HepG2 (cell line): ENCODE measurements around the gene AMPH. TPM values are rescaled to one million over a fixed set of nuclear protein-coding genes. Genes with fewer than 3 reads are reported as not detected.

ENCODE experiments used
- ATAC-seq: fragments of 200-7000 bp; cut with Tn5 transposase; 3 replicates; pipeline ENCODE4 v1.9.1; 2020; ENCODE audit warnings: mild to moderate bottlenecking, moderate library complexity
- BruUV-seq: library from RNA; stranded (reverse); fragments of 400-500 nt; replicated peaks from 2 replicates; lab custom pipeline; 2021; lab: Mats Ljungman, UMichigan
- CTCF ChIA-PET: fragments of 300-600 bp; formaldehyde crosslinking; extraction: SDS; loops from one replicate; lab custom pipeline; 2021; ENCODE audit warnings: low total read pairs, inconsistent platforms, low intra/inter-chr PET ratio; lab: Yijun Ruan, JAX
- POLR2A ChIA-PET: fragments of 350-600 bp; sonication (Branson Sonifier 250); formaldehyde crosslinking; loops from one replicate; lab custom pipeline; 2020; ENCODE audit warnings: antibody characterized with exemption, inconsistent platforms; lab: Yijun Ruan, JAX
- DNase-seq: peaks from one replicate; pipeline ENCODE4 v3.0.0-alpha.2; 2015; ENCODE audit warnings: low spot score
- FAIRE-seq: peaks from 3 replicates; lab custom pipeline; 2011; peaks lifted over from hg19 to GRCh38; lab: Jason Lieb, UNC
- H2AFZ ChIP-seq: one replicate; pipeline ENCODE4 v1.6.1; 2011; ENCODE audit warnings: low read length, inconsistent platforms
- H3K27ac ChIP-seq: fragments of 300-600 bp; 3 replicates; pipeline ENCODE4 v1.8.0; 2011; ENCODE audit warnings: mixed run types, mild to moderate bottlenecking, mixed read lengths, low read length, inconsistent platforms; ENCODE audit not compliant: insufficient read depth; ENCODE audit errors: extremely low read length
- H3K27me3 ChIP-seq, 2 experiments: fragments of 200-600 bp in 1 of 2; 2 replicates in 1 of 2; 3 replicates in 1 of 2; pipeline versions ENCODE4 v1.6.0 to v1.8.0; 2011; ENCODE audit warnings: low read length in 2 of 2, mild to moderate bottlenecking in 2 of 2, moderate library complexity in 2 of 2, inconsistent platforms in 1 of 2; ENCODE audit not compliant: insufficient read depth in 2 of 2, control insufficient read depth in 1 of 2
- H3K36me3 ChIP-seq, 2 experiments: fragments of 200-600 bp in 1 of 2; replicated peaks in 1 of 2; 2 replicates in 1 of 2; 3 replicates in 1 of 2; pipeline versions ENCODE4 v1.5.1 to v1.8.0; 2011; ENCODE audit warnings: low read length in 2 of 2, inconsistent platforms in 1 of 2; ENCODE audit not compliant: insufficient read depth in 2 of 2, control insufficient read depth in 1 of 2
- H3K4me1 ChIP-seq: 2 replicates; pipeline ENCODE4 v1.5.1; 2012; ENCODE audit warnings: low read length, inconsistent platforms; ENCODE audit not compliant: insufficient read depth
- H3K4me2 ChIP-seq: 2 replicates; pipeline ENCODE4 v1.6.0; 2011; ENCODE audit warnings: low read depth, low read length, inconsistent platforms
- H3K4me3 ChIP-seq, 3 experiments: fragments of 200-600 bp in 1 of 3; sonication (generic), shearing (Covaris generic) in 1 of 3; replicated peaks in 1 of 3; 2 replicates each; pipeline ENCODE4 v1.5.1; 2011 to 2016; ENCODE audit warnings: low read length in 3 of 3, inconsistent platforms in 2 of 3, low read depth in 2 of 3, mild to moderate bottlenecking in 2 of 3, control low read depth in 1 of 3, mixed read lengths in 1 of 3; ENCODE audit not compliant: insufficient read depth in 1 of 3
- H3K79me2 ChIP-seq: one replicate; pipeline ENCODE4 v1.6.1; 2011; ENCODE audit warnings: low read length, inconsistent platforms; ENCODE audit not compliant: insufficient read depth
- H3K9ac ChIP-seq: 2 replicates; pipeline ENCODE4 v1.6.0; 2011; ENCODE audit warnings: mild to moderate bottlenecking, low read depth, low read length, inconsistent platforms; ENCODE audit not compliant: insufficient read depth
- H3K9me3 ChIP-seq: 2 replicates; pipeline ENCODE4 v1.5.1; 2012; ENCODE audit warnings: mild to moderate bottlenecking, low read length
- H4K20me1 ChIP-seq: 2 replicates; pipeline ENCODE4 v1.6.0; 2011; ENCODE audit warnings: inconsistent platforms, mild to moderate bottlenecking, low read length, moderate library complexity; ENCODE audit not compliant: insufficient read depth
- AHR ChIP-seq: IDR thresholded peaks from 2 replicates; pipeline ENCODE4 v1.6.1; 2018; ENCODE audit warnings: missing genetic modification reagents, missing compliant biosample characterization
- PRMT3 ChIP-seq: sonication (generic); formaldehyde crosslinking; IDR thresholded peaks from 2 replicates; pipeline ENCODE4 v1.8.1; 2022; ENCODE audit warnings: low read depth, mild to moderate bottlenecking, moderate library complexity, missing genetic modification reagents, borderline replicate concordance
- TMF1 ChIP-seq: sonication (generic); formaldehyde crosslinking; IDR thresholded peaks from 2 replicates; pipeline ENCODE4 v1.8.1; 2022; ENCODE audit warnings: low read depth, missing genetic modification reagents
- TP53 ChIP-seq: sonication (generic); formaldehyde crosslinking; conservative IDR thresholded peaks from 2 replicates; pipeline ENCODE4 v1.4.0; 2020; ENCODE audit warnings: missing genetic modification reagents
- ZBTB4 ChIP-seq: sonication (generic); formaldehyde crosslinking; IDR thresholded peaks from 2 replicates; pipeline ENCODE4 v1.4.0; 2020; ENCODE audit warnings: missing genetic modification reagents, mild to moderate bottlenecking, borderline replicate concordance
- ZFP82 ChIP-seq: sonication (generic); formaldehyde crosslinking; IDR thresholded peaks from 2 replicates; pipeline ENCODE4 v1.5.1; 2020; ENCODE audit warnings: mild to moderate bottlenecking, missing genetic modification reagents, borderline replicate concordance
- ZNF337 ChIP-seq: sonication (generic); formaldehyde crosslinking; IDR thresholded peaks from 2 replicates; pipeline ENCODE4 v1.5.1; 2020; ENCODE audit warnings: missing genetic modification reagents, low read depth, mild to moderate bottlenecking, borderline replicate concordance
- ZNF564 ChIP-seq: sonication (generic); formaldehyde crosslinking; IDR thresholded peaks from 2 replicates; pipeline ENCODE4 v1.8.1; 2023; ENCODE audit warnings: mild to moderate bottlenecking, missing genetic modification reagents
- ZNF776 ChIP-seq: sonication (generic); formaldehyde crosslinking; IDR thresholded peaks from 2 replicates; pipeline ENCODE4 v1.4.0; 2020; ENCODE audit warnings: mild to moderate bottlenecking, missing genetic modification reagents
- ZNF788 ChIP-seq: sonication (generic); formaldehyde crosslinking; IDR thresholded peaks from 2 replicates; pipeline ENCODE4 v1.5.0; 2020; ENCODE audit warnings: mild to moderate bottlenecking, missing genetic modification reagents, borderline replicate concordance
- WGBS: methylation state at CpG from one replicate; pipeline ENCODE4 v1.1.6; 2017; ENCODE audit warnings: low lambda C conversion rate; 5-methylcytosine and 5-hydroxymethylcytosine counted together
- in situ Hi-C: cut with HindIII; loops from 2 replicates; pipeline ENCODE4 v1.10.0; 2017; ENCODE audit warnings: low pct_unique_long_range_greater_than_20kb; ENCODE audit not compliant: extremely low pct_ligation_motif_present
- intact Hi-C: fragments of 100-400 bp; cut with micrococcal nuclease; formaldehyde crosslinking; loops from one replicate; pipeline ENCODE4 v1.10.0; 2022; ENCODE audit not compliant: unreplicated experiment
- polyA plus RNA-seq, 8 experiments: library from polyadenylated mRNA; depleted of rRNA in 3 of 8; stranded (reverse) in 7 of 8; unstranded in 1 of 8; fragments of >200 nt; fragmentation: Illumina TruSeq in 4 of 8; extraction: Trizol in 4 of 8; gene quantifications; 2 replicates each; pipeline versions ENCODE4 v1.2.1 to v1.2.3, GENCODE V29; 2011 to 2016; ENCODE audit warnings: low read depth in 4 of 8, missing spikeins in 1 of 8, mixed read lengths in 1 of 8; ENCODE audit not compliant: insufficient read depth in 1 of 8
- total RNA-seq, 5 experiments: library from RNA; depleted of rRNA; stranded (reverse); fragments of >200 nt; fragmentation: Illumina TruSeq; extraction: Trizol; gene quantifications; 2 replicates each; pipeline ENCODE4 v1.2.3, GENCODE V29; 2016; ENCODE audit warnings: low read depth in 1 of 5
- TF ChIP-seq, protein P1 (sequence below): sonication (generic); formaldehyde crosslinking; IDR thresholded peaks from 2 replicates; pipeline ENCODE4 v1.4.0; 2020; ENCODE audit warnings: missing genetic modification reagents; ENCODE audit errors: not compliant biosample characterization

The AMPH gene
- total and polyA plus RNA-seq, 2 of the 13 experiments (the other 11 are each of a cell fraction or from before 2014, with no cell fraction given): not detected

GRCh38 chr7:38525857-38526256 lies 105.3 kb downstream of the AMPH start:
- no peaks in the 10 kb centered on the region for H4K20me1 ChIP-seq
- H3K9me3 ChIP-seq: no peaks in the 10 kb centered on the region
- no peak overlapping the region for H3K4me3 ChIP-seq
- POLR2A ChIA-PET: no interaction called here
- WGBS: 4% methylated on average over 1 of the region's 1 CpG
- H2AFZ ChIP-seq: no peak overlapping the region
- no peak for ATAC-seq
- H3K4me1 ChIP-seq: no peaks in the 10 kb centered on the region
- no peak overlapping the region for H3K27ac ChIP-seq
- CTCF ChIA-PET: no interaction called here
- BruUV-seq: no TSS peak
- in situ Hi-C loops (no loop called here), intact Hi-C loops (no loop called here)
- no peaks in the 10 kb centered on the region for H3K79me2 ChIP-seq
- no peaks in the 10 kb centered on the region for H3K36me3 ChIP-seq
- DNase-seq: no peak
- no peak for TF ChIP-seq ZNF337 (CRISPR knock-in tag)
- TF ChIP-seq ZNF564: no peak
- TF ChIP-seq AHR (CRISPR knock-in tag): no peak
- TF ChIP-seq, protein P1, sequence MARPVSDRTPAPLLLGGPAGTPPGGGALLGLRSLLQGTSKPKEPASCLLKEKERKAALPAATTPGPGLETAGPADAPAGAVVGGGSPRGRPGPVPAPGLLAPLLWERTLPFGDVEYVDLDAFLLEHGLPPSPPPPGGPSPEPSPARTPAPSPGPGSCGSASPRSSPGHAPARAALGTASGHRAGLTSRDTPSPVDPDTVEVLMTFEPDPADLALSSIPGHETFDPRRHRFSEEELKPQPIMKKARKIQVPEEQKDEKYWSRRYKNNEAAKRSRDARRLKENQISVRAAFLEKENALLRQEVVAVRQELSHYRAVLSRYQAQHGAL (CRISPR knock-in tag): no peak
- TF ChIP-seq TMF1 (CRISPR knock-in tag): no peak
- TF ChIP-seq ZFP82 (CRISPR knock-in tag): no peak
- no peak for TF ChIP-seq PRMT3
- TF ChIP-seq TP53 (CRISPR knock-in tag): no peak
- TF ChIP-seq ZNF776 (CRISPR knock-in tag): no peak
- TF ChIP-seq ZNF788 (CRISPR knock-in tag): no peak
- TF ChIP-seq ZBTB4 (CRISPR knock-in tag): no peak
- no peak for FAIRE-seq
- H3K4me2 ChIP-seq: no peak overlapping the region
- no peak overlapping the region for H3K9ac ChIP-seq
- H3K27me3 ChIP-seq: no peaks in the 10 kb centered on the region
